ENCODE measurements around the gene TNK1. TPM values are rescaled to one million over a fixed set of nuclear protein-coding genes. Genes with fewer than 3 reads are reported as not detected.
"Not testable (repeated sequence)": the region's sequence is repeated elsewhere in the genome, so short reads cannot be mapped to it uniquely, and the experiment has no call there.

Gene TNK1
- total and polyA plus RNA-seq, 11 donors, result 1.4 to 6.2 (median 2.1) TPM

GRCh38 chr17:7367918-7368598 lies 12.8 kb upstream of the TNK1 start:
- 62 to 71% (median 66%) methylated on average over 13 of the region's 13 CpGs for WGBS, 4 donors
- H3K9me3 ChIP-seq, result no peaks in the 10 kb centered on the region
- TF ChIP-seq CTCF (IDR thresholded peaks at IDR 0.05), result no peak
- no peaks in the 10 kb centered on the region for H3K4me1 ChIP-seq
- H3K27me3 ChIP-seq, result peaks cover 0 to 3% (median 0%) of the 10 kb centered on the region in 9 donors
- no peak overlapping the region for H3K4me3 ChIP-seq
- no peak for ATAC-seq
- no peak overlapping the region for H3K27ac ChIP-seq
- no peaks in the 10 kb centered on the region for H3K36me3 ChIP-seq
- intact Hi-C loops (cut with DNase I), result loop anchor here in 1 of 10 donors (10.0 kb wide), 1 partner anchor 137 kb away; no protein-coding TSS in a partner anchor
- no peak for DNase-seq

DNA sequence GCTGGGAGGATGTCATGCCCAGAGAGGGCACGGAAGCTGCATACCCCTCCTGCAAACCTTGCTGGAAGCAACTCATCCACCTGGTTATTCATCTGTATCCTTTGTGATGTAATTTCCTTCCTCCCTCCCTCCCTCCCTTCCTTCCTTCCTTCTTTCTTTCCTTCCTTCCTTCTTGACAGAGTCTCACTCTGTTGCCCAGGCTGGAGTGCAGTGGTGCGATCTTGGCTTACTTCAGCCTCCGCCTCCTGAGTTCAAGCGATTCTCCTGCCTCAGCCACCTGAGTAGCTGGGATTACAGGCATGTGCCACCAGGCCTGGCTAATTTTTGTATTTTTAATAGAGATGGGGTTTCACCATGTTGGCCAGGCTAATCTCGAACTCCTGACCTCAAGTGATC lies 12.3 kb upstream of the TNK1 start:
- not testable (repeated sequence) for H3K4me1 ChIP-seq, H3K27me3 ChIP-seq, H3K36me3 ChIP-seq, ATAC-seq, H3K4me3 ChIP-seq, DNase-seq, H3K27ac ChIP-seq, H3K9me3 ChIP-seq
- WGBS, 4 donors, result 85 to 87% (median 85%) methylated on average over 5 of the region's 5 CpGs
- intact Hi-C loops (cut with DNase I), result loop anchor here in 1 of 10 donors (10.0 kb wide), 1 partner anchor 136 kb away; no protein-coding TSS in a partner anchor

GRCh38 chr17:7369825-7370224 lies 11.1 kb upstream of the TNK1 start:
- no peaks in the 10 kb centered on the region for H3K4me1 ChIP-seq
- whole genome bisulfite sequencing, 4 donors, result 76 to 90% (median 85%) methylated on average over 5 of the region's 5 CpGs
- no peaks in the 10 kb centered on the region for H3K36me3 ChIP-seq
- H3K27me3 ChIP-seq, result peaks cover 0 to 3% (median 0%) of the 10 kb centered on the region in 9 donors
- H3K9me3 ChIP-seq, result no peaks in the 10 kb centered on the region
- ATAC-seq, result no peak
- H3K4me3 ChIP-seq, result no peak overlapping the region
- intact Hi-C loops (cut with DNase I), result loop anchor here in 2 of 10 donors (10.0 kb wide), 2 partner anchors 55 to 135 kb away; partner anchors contain the start of genes SPEM1 (in 1 of the 2), SPEM2 (in 1 of the 2) and SPEM3 (in 1 of the 2)
- TF ChIP-seq CTCF (IDR thresholded peaks at IDR 0.05) (no peak), POLR2A (IDR thresholded peaks at IDR 0.05) (no peak)
- no peak overlapping the region for H3K27ac ChIP-seq
- no peak for DNase-seq

DNA sequence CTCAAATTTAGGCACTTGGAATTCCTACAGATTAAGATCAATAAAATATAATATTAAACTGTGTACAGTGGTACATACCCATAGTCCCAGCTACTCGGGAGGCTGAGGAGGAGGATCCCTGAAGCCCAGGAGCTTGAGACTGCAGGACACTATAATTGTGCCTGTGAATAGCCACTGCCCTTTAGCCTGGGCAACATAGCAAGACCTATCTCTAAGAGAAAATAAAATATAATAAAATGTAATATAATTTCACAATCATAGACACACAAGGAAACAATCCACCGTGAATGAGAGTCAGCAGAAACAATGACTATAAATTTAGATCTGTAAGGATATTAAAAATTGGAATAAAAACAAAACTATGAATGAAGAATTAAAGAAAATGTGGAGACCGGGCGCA lies 10.0 kb upstream of the TNK1 start:
- Histone ChIP-seq H3K4me1 (no peaks in the 10 kb centered on the region), H3K9me3 (no peaks in the 10 kb centered on the region), H3K27me3 (peaks cover 0 to 3% (median 0%) of the 10 kb centered on the region in 9 donors), H3K4me3 (no peak overlapping the region), H3K27ac (no peak overlapping the region), H3K36me3 (no peaks in the 10 kb centered on the region)
- intact Hi-C loops (cut with DNase I), result loop anchor here in 1 of 10 donors (10.0 kb wide), 1 partner anchor 54 kb away; the partner anchor contains the start of genes SPEM1, SPEM2 and SPEM3
- 80 to 91% (median 88%) methylated on average over 4 of the region's 4 CpGs for WGBS, 4 donors
- ATAC-seq, result no peak
- TF ChIP-seq POLR2A (IDR thresholded peaks at IDR 0.05) (no peak), CTCF (IDR thresholded peaks at IDR 0.05) (no peak)
- no peak for DNase-seq
